IMR-90 (cell line): ENCODE data around the gene NAB1. TPM values are rescaled to one million over a fixed set of nuclear protein-coding genes. Genes with fewer than 3 reads are reported as not detected.

Experiments
- ATAC-seq: fragments of 200-7000 bp; cut with Tn5 transposase; 2 replicates; pipeline ENCODE4 v1.9.1; 2020; ENCODE audit warnings: low read depth, mild to moderate bottlenecking, moderate library complexity
- BruUV-seq: library from RNA; stranded (reverse); fragments of 400-500 nt; replicated peaks from 2 replicates; lab custom pipeline; 2021; lab: Mats Ljungman, UMichigan
- CTCF ChIA-PET: fragments of 300-600 bp; formaldehyde crosslinking; extraction: SDS; loops from one replicate; lab custom pipeline; 2021; ENCODE audit warnings: antibody characterized with exemption; lab: Yijun Ruan, JAX
- POLR2A ChIA-PET: fragments of 300-600 bp; sonication (Branson Sonifier 250); formaldehyde crosslinking; loops from one replicate; lab custom pipeline; 2022; ENCODE audit warnings: antibody characterized with exemption; ENCODE audit not compliant: unreplicated experiment; lab: Charles Lee
- DNase-seq: peaks from one replicate; pipeline ENCODE4 v3.0.0; 2013
- H2AFZ ChIP-seq: replicated peaks from 2 replicates; pipeline ENCODE3; 2013; ENCODE audit warnings: low read length, mild to moderate bottlenecking; ENCODE audit not compliant: poor library complexity
- H2AK5ac ChIP-seq: 2 replicates; pipeline ENCODE4 v1.6.1; 2013; ENCODE audit warnings: low read depth, low read length, inconsistent platforms
- H2AK9ac ChIP-seq: replicated peaks from 2 replicates; pipeline ENCODE3; 2013; ENCODE audit warnings: mild to moderate bottlenecking, low read depth, low read length, moderate library complexity; ENCODE audit not compliant: poor library complexity
- H2BK120ac ChIP-seq: 2 replicates; pipeline ENCODE4 v1.6.1; 2013; ENCODE audit warnings: low read depth, low read length, inconsistent platforms
- H2BK15ac ChIP-seq: 3 replicates; pipeline ENCODE4 v1.6.1; 2013; ENCODE audit warnings: low read depth, low read length, inconsistent platforms
- H2BK20ac ChIP-seq: 2 replicates; pipeline ENCODE4 v1.6.1; 2013; ENCODE audit warnings: low read depth, mild to moderate bottlenecking, inconsistent platforms, low read length, moderate library complexity
- H2BK5ac ChIP-seq: 2 replicates; pipeline ENCODE4 v1.6.1; 2013; ENCODE audit warnings: mild to moderate bottlenecking, low read depth, low read length, inconsistent platforms; ENCODE audit not compliant: poor library complexity, severe bottlenecking
- H3K14ac ChIP-seq: replicated peaks from 2 replicates; pipeline ENCODE4 v1.6.1; 2013; ENCODE audit warnings: low read depth, low read length, inconsistent platforms
- H3K18ac ChIP-seq: 2 replicates; pipeline ENCODE4 v1.6.1; 2013; ENCODE audit warnings: low read depth, low read length, control low read depth
- H3K23ac ChIP-seq: 2 replicates; pipeline ENCODE4 v1.6.1; 2013; ENCODE audit warnings: low read depth, low read length, inconsistent platforms
- H3K27ac ChIP-seq: 2 replicates; pipeline ENCODE4 v1.5.1; 2013; ENCODE audit warnings: mild to moderate bottlenecking, control low read depth, low read length; ENCODE audit not compliant: insufficient read depth
- H3K27me3 ChIP-seq: 2 replicates; pipeline ENCODE4 v1.6.1; 2013; ENCODE audit warnings: low read length; ENCODE audit not compliant: control insufficient read depth, insufficient read depth
- H3K36me3 ChIP-seq: 2 replicates; pipeline ENCODE4 v1.6.1; 2013; ENCODE audit warnings: low read length, mixed read lengths; ENCODE audit not compliant: control insufficient read depth, insufficient read depth
- H3K4ac ChIP-seq: 2 replicates; pipeline ENCODE4 v1.6.1; 2013; ENCODE audit warnings: low read depth, low read length, inconsistent platforms
- H3K4me1 ChIP-seq: 2 replicates; pipeline ENCODE4 v1.6.1; 2013; ENCODE audit warnings: low read length, mixed read lengths; ENCODE audit not compliant: control insufficient read depth, insufficient read depth
- H3K4me2 ChIP-seq: 2 replicates; pipeline ENCODE4 v1.6.1; 2013; ENCODE audit warnings: low read depth, mild to moderate bottlenecking, control low read depth, low read length, moderate library complexity
- H3K4me3 ChIP-seq: 2 replicates; pipeline ENCODE4 v1.5.1; 2013; ENCODE audit warnings: low read depth, mild to moderate bottlenecking, control low read depth, low read length, moderate library complexity; ENCODE audit not compliant: insufficient read depth
- H3K56ac ChIP-seq: 2 replicates; pipeline ENCODE4 v1.6.1; 2013; ENCODE audit warnings: low read length, inconsistent platforms; ENCODE audit not compliant: insufficient read depth; ENCODE audit errors: extremely low read depth
- H3K79me1 ChIP-seq, 2 experiments: 2 replicates each; pipeline ENCODE4 v1.6.1; 2013; ENCODE audit warnings: low read length in 2 of 2, inconsistent platforms in 1 of 2, low read depth in 1 of 2
- H3K9ac ChIP-seq: 2 replicates; pipeline ENCODE4 v1.6.1; 2013; ENCODE audit warnings: low read depth, low read length, control low read depth
- H3K9me1 ChIP-seq: 2 replicates; pipeline ENCODE4 v1.6.1; 2013; ENCODE audit warnings: low read length, inconsistent platforms; ENCODE audit not compliant: insufficient read depth
- H3K9me3 ChIP-seq: 2 replicates; pipeline ENCODE4 v1.6.1; 2013; ENCODE audit warnings: low read length; ENCODE audit not compliant: control insufficient read depth, insufficient read depth
- H4K20me1 ChIP-seq: 2 replicates; pipeline ENCODE4 v1.6.1; 2013; ENCODE audit warnings: low read length, inconsistent platforms; ENCODE audit not compliant: insufficient read depth
- H4K5ac ChIP-seq: 2 replicates; pipeline ENCODE4 v1.6.1; 2013; ENCODE audit warnings: mild to moderate bottlenecking, low read depth, low read length, control low read depth
- H4K8ac ChIP-seq, 2 experiments: 2 replicates each; pipeline ENCODE4 v1.6.1; 2013; ENCODE audit warnings: low read depth in 2 of 2, low read length in 2 of 2, control low read depth in 1 of 2, inconsistent platforms in 1 of 2
- H4K91ac ChIP-seq: 2 replicates; pipeline ENCODE4 v1.6.1; 2013; ENCODE audit warnings: low read depth, low read length, inconsistent platforms; ENCODE audit not compliant: insufficient read depth
- ELK1 ChIP-seq: fragments of 150-350 bp; IDR thresholded peaks from 2 replicates; pipeline ENCODE4 v1.6.1; 2016; ENCODE audit warnings: low read depth, mild to moderate bottlenecking, low read length, moderate library complexity, borderline replicate concordance
- FOS ChIP-seq: fragments of 150-350 bp; IDR thresholded peaks from 2 replicates; pipeline ENCODE4 v1.6.1; 2016; ENCODE audit warnings: low read depth, low read length
- WGBS, 2 experiments: methylation state at CpG; one replicate each; pipeline versions ENCODE4 v1.1.5 to v1.1.7; 2013; ENCODE audit warnings: missing lambda C conversion rate in 2 of 2; ENCODE audit not compliant: insufficient read length in 1 of 2; ENCODE audit errors: extremely low coverage in 2 of 2; 5-methylcytosine and 5-hydroxymethylcytosine counted together
- dilution Hi-C: fragments of 300-500 bp; cut with HindIII; formaldehyde crosslinking; loops from one replicate; pipeline ENCODE4 v1.14.3; 2018; ENCODE audit warnings: low sequenced_read_pairs; ENCODE audit not compliant: unreplicated experiment
- in situ Hi-C: fragments of 300-500 bp; cut with MboI; formaldehyde crosslinking; loops from 3 replicates; pipeline ENCODE4 v1.14.3; 2019; ENCODE audit warnings: low sequenced_read_pairs, inconsistent platforms, mixed read lengths
- intact Hi-C: fragments of 100-400 bp; cut with micrococcal nuclease; formaldehyde crosslinking; loops from 2 replicates; pipeline ENCODE4 v1.10.0; 2022
- polyA plus RNA-seq, 3 experiments: library from polyadenylated mRNA; depleted of rRNA; stranded (reverse); fragments of >200 nt; gene quantifications; 2 replicates each; pipeline ENCODE4 v1.2.3, GENCODE V29; 2012; ENCODE audit warnings: low replicate concordance in 1 of 3
- total RNA-seq: library from RNA; depleted of rRNA; stranded (reverse); fragments of >200 nt; gene quantifications from 2 replicates; pipeline ENCODE4 v1.2.3, GENCODE V29; 2012

Gene NAB1
- total and polyA plus RNA-seq, 2 of the 4 experiments (the other 2 are of a cell fraction): 11.9 to 31.2 TPM

- intact Hi-C loops: no loop called here
- H3K27ac ChIP-seq: no peak overlapping the region
- POLR2A ChIA-PET: no interaction called here
- H3K4me3 ChIP-seq: no peak overlapping the region
- no peaks in the 10 kb centered on the region for H3K79me1 ChIP-seq
- H3K14ac ChIP-seq: no peak overlapping the region
- H4K8ac ChIP-seq: peak overlapping the region in 1 of 2 experiments; percentile 12; a peak in 1 of 4 replicates
- in situ Hi-C loops: no loop called here
- H3K9me1 ChIP-seq: no peaks in the 10 kb centered on the region; the same call in 1 of the 2 replicates
- peak; percentile 81 for DNase-seq
- H3K36me3 ChIP-seq: no peaks in the 10 kb centered on the region
- H3K4ac ChIP-seq: no peak overlapping the region
- no peak overlapping the region for H2BK15ac ChIP-seq
- H4K5ac ChIP-seq: no peak overlapping the region
- no peak overlapping the region for H3K9ac ChIP-seq
- H2AK5ac ChIP-seq: no peak overlapping the region
- dilution Hi-C loops: no loop called here
- peak; percentile 40 for ATAC-seq
- 80% methylated on average over 1 of the region's 7 CpGs; no CpG with 5 or more reads in 1 of the 2 experiments for WGBS, 2 experiments
- H4K20me1 ChIP-seq: no peaks in the 10 kb centered on the region
- H2BK20ac ChIP-seq: no peak overlapping the region; the same call in 1 of the 2 replicates
- H3K56ac ChIP-seq: no peak overlapping the region
- no peak overlapping the region for H2BK5ac ChIP-seq
- H3K4me1 ChIP-seq: peaks cover 2% of the 10 kb centered on the region; the same call in 1 of the 2 replicates
- H3K18ac ChIP-seq: no peak overlapping the region
- BruUV-seq: no TSS peak
- no peak overlapping the region for H2BK120ac ChIP-seq
- H3K27me3 ChIP-seq: 0 out of 2 replicates have a peak, but pooled peaks cover 3% of the 10 kb centered on the region
- no peak overlapping the region for H2AFZ ChIP-seq
- no peaks in the 10 kb centered on the region; the same call in 1 of the 2 replicates for H3K9me3 ChIP-seq
- H3K4me2 ChIP-seq: no peak overlapping the region
- H4K91ac ChIP-seq: no peak overlapping the region
- CTCF ChIA-PET: no interaction called here
- peak; percentile 33; the same call in 1 of the 2 replicates for TF ChIP-seq FOS
- TF ChIP-seq ELK1: no peak
- H2AK9ac ChIP-seq: no peak overlapping the region
- no peak overlapping the region for H3K23ac ChIP-seq
These were observed 70.0 kb downstream of the NAB1 start for GRCh38 chr2:190718652-190719526.
